Measurements from ENCODE around the gene DHRSX.
"Not testable (repeated sequence)": the region's sequence is repeated elsewhere in the genome, so short reads cannot be mapped to it uniquely, and the experiment has no call there.

Gene DHRSX

GRCh38 chrX:2272337-2272736 lies 228.4 kb downstream of the DHRSX start:
- no peak overlapping the region for H3K4me3 ChIP-seq (ENCODE audit: low read depth, low read length)

- not testable (repeated sequence) for H3K4me3 ChIP-seq (ENCODE audit: low read depth, low read length)
These were observed 229.2 kb downstream of the DHRSX start for GRCh38 chrX:2271595-2271994.

- H3K4me3 ChIP-seq (ENCODE audit: low read depth, low read length): not testable (repeated sequence)
These were observed 230.0 kb downstream of the DHRSX start for GRCh38 chrX:2270783-2271182.

GRCh38 chrX:2267890-2268289 lies 232.9 kb downstream of the DHRSX start:
- no peak overlapping the region for H3K4me3 ChIP-seq (ENCODE audit: low read depth, low read length)

- no peak overlapping the region for H3K4me3 ChIP-seq (ENCODE audit: low read depth, low read length)
These were observed 234.1 kb downstream of the DHRSX start for GRCh38 chrX:2266445-2267349.

GRCh38 chrX:2265658-2266444 lies 234.9 kb downstream of the DHRSX start:
- not testable (repeated sequence) for H3K4me3 ChIP-seq (ENCODE audit: low read depth, low read length)

- H3K4me3 ChIP-seq (ENCODE audit: low read depth, low read length): no peak overlapping the region
These were observed 236.4 kb downstream of the DHRSX start for GRCh38 chrX:2264179-2265030.

GRCh38 chrX:2263203-2263602 lies 237.6 kb downstream of the DHRSX start:
- H3K4me3 ChIP-seq (ENCODE audit: low read depth, low read length): no peak overlapping the region

GRCh38 chrX:2262668-2263055 lies 238.1 kb downstream of the DHRSX start:
- no peak overlapping the region for H3K4me3 ChIP-seq (ENCODE audit: low read depth, low read length)

GRCh38 chrX:2261831-2262667 lies 238.7 kb downstream of the DHRSX start:
- no peak overlapping the region for H3K4me3 ChIP-seq (ENCODE audit: low read depth, low read length)

- no peak overlapping the region for H3K4me3 ChIP-seq (ENCODE audit: low read depth, low read length)
These were observed 248.3 kb downstream of the DHRSX start for GRCh38 chrX:2252331-2253065.

- H3K4me3 ChIP-seq (ENCODE audit: low read depth, low read length): no peak overlapping the region
These were observed 249.6 kb downstream of the DHRSX start for GRCh38 chrX:2251211-2251610.

- H3K4me3 ChIP-seq (ENCODE audit: low read depth, low read length): no peak overlapping the region
These were observed 256.8 kb downstream of the DHRSX start for GRCh38 chrX:2243913-2244460.

GRCh38 chrX:2242980-2243379 lies 257.8 kb downstream of the DHRSX start:
- no peak overlapping the region for H3K4me3 ChIP-seq (ENCODE audit: low read depth, low read length)

GRCh38 chrX:2242326-2242725 lies 258.4 kb downstream of the DHRSX start:
- H3K4me3 ChIP-seq (ENCODE audit: low read depth, low read length): no peak overlapping the region

GRCh38 chrX:2241496-2241895 lies 259.3 kb downstream of the DHRSX start:
- not testable (repeated sequence) for H3K4me3 ChIP-seq (ENCODE audit: low read depth, low read length)

- H3K4me3 ChIP-seq (ENCODE audit: low read depth, low read length): not testable (repeated sequence)
These were observed 260.0 kb downstream of the DHRSX start for GRCh38 chrX:2240761-2241160.

GRCh38 chrX:2237976-2238375 lies 262.8 kb downstream of the DHRSX start:
- no peak overlapping the region for H3K4me3 ChIP-seq (ENCODE audit: low read depth, low read length)

GRCh38 chrX:2231570-2232192 lies 269.1 kb downstream of the DHRSX start:
- H3K4me3 ChIP-seq (ENCODE audit: low read depth, low read length): no peak overlapping the region
